HG03460 (cell line): ENCODE data around the gene DHX30.
A peak's percentile ranks its signal among the peaks of the same experiment; 100 is the strongest.
"Not testable (repeated sequence)": the region's sequence is repeated elsewhere in the genome, so short reads cannot be mapped to it uniquely, and the experiment has no call there.

ENCODE experiments used
- ATAC-seq: cut with Tn5 transposase; IDR thresholded peaks from one replicate; pipeline ENCODE4 v1.9.1; 2021; ENCODE audit not compliant: unreplicated experiment

DHX30 gene

DNA sequence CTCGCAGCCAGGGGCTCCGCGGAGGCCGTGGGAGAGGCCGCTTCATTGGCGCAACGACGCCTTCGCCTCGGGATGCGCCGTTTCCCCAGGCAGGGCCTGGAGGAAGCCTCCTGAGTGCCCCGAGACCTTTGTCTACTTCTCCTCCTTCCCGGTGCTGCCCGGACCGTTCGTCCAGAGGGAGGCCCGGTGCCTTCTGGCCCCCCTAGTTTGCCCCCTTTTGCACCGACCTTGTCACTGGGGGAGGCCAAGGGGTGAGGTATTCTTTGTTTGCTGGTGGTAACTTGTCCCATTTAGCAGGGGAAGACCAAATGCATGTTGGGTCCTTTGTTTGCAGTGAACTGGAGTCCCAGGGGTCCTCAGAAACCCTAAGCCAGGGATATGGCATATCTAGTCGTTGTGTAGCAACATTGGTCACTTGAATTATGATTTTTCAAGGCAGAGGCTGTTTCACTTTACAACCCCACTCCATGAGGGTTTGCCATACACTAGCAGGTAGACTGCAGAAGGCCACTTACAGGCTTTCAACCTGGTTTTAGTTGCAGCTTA, 615 bp downstream of the DHX30 start:
- ATAC-seq = no peak

DNA sequence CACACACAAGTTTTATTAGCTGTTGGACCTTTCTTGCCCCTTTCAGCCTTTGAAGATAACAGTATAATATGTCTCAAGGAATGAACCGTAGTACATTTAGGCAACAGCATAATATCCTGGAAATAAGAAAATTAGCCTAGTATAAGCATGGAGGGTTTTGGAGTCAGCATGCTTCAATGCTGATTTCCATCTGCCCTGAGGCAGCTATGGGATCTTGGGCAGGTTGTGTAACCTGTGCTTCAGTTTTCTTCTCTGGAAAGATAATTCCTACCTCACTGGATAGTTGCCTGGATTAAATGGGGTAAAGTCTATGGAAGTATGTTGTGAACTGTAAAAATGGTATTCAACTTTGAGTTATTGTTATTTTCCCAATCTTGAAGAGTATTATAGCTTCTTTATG, 1.6 kb downstream of the DHX30 start:
- no peak for ATAC-seq

DNA sequence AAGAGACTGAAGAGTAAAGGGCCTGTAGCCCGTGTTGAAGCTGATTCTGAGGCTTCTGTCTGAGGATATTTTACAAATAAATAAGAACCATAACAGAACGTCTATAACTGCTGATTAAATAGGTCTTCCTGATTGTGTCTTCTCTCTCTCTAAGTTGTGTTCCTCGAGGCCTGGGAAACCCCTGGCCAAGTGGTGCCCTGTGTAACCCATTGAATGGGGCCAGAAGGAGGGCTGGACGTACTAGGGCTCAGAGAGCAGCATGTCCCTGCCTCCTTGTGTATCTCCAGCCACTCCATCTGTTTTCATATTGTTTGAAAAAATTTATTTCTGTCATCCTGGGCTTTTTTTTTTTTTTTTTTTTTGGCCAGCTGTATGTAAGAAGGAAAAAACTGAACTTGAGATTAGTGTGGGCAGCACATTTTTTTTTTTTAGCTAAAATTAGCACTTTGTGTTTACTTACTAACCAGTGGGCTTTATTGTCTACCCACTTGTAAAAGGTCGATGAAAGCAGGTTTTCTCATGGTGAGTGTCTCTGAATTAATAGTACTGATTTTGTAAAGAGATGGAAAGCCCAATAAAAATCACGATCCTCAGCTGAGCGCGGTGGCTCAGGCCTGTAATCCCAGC, 10.7 kb downstream of the DHX30 start:
- ATAC-seq = no peak

DNA sequence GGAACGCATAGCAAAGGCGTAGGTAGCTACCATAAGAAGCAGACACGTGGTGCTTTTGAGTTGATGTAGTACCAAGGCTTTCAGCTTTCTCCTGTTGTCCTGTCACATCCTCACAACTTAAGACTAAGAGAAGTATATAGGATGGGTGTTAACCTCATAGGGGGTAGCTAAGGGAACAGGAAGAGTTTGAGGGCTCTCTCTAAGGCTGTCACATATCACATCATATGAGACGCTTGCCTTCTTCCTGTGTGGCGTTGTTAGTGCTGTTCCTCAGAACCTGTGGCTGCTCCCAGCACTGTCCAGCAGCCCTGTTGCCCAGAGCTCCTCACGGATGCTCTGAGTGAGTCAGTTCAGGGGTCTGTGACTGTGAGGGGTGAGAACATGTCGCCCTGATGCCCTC, 14.7 kb downstream of the DHX30 start:
- no peak for ATAC-seq

DNA sequence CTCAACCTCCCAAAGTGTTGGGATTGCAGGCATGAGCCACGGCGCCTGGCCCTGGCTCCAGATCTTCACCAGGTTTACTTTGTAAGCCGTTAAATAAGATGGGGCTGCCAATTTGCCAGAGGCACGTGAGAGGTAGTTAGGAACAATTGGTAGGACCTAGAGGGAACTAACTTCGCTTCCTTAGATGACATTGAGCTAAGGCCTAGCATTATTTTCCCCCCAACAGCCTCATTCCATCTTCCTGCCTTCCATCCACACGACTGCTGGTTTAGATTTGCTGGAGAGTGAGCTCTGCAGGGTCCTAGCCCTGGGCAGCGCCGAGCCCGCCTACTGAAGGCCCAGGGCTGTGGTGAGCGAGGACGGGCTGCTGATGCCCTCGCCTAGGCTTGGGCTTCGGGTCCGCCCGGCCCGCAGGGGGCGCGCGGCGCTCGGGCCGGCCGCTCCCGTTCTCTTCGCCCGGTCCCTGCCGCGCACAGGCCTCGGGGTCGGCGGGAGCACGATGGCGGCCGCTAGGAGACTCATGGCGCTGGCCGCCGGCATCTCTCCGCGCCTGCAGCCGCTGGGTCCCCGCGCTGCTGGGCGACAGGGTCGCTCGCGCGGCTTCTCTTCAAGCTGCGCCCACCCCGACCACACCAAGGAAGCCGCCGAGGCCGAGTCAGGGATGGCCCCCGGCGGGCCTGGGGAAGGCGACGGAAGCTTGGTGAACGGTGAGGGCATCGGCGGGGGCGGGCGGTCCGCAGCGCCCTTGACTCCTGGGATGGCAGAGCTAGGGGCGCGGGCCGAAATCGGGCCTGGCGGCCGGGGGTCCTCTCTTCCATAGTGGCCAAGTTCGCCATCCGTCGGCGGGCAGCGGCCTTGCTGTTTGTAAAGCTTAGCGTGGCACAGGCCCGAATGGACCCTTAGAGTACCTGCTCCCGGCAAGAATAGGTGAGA, 21.9 kb downstream of the DHX30 start:
- ATAC-seq = peak; percentile 85

DNA sequence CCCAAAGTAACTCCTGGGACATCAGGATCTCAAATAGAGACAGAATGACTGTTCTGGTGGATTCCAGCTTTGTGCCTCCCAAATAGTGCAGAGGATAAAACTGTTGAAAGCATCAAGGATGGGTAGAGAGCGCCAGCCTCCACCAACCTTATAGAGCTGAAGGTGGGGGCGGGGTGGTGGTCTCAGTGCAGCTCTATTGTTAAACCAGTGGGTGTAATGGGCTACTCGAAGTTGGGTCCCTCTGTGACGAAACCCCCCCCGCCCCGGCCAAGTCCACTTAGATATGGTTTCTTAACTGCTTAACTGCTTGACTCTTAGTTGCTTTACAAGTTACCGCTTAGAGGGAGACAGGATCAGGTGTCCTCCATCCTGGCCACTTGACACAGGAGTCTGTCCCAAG, 22.7 kb downstream of the DHX30 start:
- ATAC-seq = no peak

DNA sequence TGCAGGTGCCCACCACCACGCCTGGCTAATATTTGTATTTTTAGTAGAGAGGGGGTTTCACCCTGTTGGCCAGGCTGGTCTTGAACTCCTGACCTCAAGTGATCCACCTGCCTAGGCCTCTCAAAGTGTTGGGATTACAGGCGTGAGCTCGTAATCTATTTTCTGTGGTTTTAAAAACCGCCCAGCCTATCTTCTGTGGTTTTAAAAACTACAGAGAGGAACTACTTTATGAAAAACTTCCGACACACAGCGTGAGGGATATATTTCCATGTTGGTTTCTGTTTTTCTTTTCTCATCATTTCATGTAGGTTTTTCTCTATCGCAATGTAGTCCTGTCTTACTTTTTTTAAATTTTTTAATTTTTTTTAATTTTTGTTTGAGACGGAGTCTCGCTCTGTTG, 26.5 kb downstream of the DHX30 start:
- not testable (repeated sequence) for ATAC-seq

DNA sequence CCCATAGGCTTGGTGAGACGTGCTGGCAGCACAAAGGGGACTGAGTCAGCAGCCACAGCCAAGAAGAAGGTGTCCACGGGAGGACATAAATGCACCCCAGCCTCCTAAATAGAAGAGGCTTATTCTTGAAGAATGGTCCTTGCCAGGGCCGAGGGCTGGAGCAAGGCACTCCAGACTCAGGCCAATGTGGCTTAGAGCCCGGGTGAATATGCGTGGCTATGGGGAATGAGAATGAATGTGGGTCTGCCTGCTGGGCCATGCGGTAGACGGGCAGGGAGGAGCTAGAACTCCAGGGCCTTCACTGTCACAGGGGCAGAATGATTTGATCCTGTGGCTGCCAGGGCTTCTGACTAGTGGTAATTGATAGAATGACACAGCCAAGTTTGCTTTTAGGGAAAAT, 34.0 kb downstream of the DHX30 start:
- ATAC-seq = no peak

DNA sequence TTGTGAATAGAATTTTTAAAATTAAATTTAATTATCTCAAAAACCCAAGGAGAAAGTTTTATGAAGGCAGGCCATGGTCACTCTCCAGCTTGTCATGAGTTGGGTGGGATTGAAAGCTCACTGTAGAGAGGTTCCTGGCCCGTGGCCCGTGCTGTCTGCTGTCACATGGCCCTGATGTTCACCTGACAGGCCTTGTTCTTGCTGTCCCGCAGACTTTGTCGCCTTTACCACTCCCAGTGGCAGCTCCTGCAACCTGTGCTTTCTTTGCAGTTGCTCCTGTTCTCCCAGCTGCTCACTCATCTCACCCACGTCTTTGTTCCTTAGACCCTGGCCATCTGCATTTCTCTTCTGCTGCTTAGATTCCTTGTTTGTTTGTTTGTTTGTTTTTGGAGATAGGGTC, 35.6 kb downstream of the DHX30 start:
- ATAC-seq = no peak

DNA sequence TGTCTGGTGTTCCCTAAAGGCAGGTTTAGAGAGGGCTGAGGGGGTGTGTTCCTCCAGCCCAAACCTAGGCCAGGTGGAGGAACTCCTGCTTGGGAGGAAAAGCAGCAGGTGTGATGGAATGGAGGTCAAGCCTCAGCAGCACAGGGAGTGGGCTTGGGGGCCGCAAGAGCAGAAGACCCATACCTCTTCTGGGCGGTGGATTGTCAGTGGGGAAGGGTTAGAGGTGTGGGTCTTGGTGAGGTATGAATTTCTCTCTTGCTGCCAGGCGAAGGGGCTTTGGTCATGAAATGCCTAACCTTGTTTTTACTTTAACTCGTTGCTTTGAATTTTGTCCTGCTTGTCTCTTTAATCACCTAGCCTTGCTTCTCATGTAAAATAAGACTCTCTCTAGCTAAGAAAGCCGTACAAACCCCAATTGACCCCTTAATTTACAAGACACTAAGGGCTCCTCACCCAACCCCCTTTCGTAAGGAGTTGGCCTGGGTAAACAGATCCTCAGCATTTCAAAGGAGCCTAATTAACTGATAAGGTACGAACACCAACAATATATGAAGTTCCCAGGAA, 38.9 kb downstream of the DHX30 start:
- ATAC-seq = no peak

DNA sequence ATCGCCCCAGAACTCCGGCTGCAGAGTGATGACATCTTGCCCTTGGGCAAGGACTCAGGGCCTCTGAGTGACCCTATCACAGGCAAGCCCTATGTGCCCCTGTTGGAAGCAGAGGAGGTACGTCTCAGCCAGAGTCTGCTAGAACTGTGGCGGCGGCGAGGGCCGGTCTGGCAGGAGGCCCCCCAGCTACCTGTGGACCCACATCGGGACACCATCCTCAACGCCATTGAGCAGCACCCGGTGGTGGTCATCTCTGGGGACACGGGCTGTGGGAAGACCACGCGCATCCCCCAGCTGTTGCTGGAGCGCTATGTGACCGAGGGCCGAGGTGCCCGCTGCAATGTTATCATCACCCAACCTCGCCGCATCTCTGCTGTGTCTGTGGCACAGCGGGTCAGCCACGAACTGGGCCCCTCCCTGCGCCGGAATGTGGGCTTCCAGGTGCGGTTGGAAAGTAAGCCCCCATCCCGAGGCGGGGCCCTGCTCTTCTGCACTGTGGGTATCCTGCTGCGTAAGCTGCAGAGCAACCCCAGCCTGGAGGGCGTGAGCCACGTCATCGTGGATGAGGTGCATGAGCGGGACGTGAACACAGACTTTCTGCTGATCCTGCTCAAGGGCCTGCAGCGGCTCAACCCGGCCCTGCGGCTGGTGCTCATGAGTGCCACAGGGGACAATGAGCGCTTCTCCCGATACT, 43.4 kb downstream of the DHX30 start:
- no peak for ATAC-seq

DNA sequence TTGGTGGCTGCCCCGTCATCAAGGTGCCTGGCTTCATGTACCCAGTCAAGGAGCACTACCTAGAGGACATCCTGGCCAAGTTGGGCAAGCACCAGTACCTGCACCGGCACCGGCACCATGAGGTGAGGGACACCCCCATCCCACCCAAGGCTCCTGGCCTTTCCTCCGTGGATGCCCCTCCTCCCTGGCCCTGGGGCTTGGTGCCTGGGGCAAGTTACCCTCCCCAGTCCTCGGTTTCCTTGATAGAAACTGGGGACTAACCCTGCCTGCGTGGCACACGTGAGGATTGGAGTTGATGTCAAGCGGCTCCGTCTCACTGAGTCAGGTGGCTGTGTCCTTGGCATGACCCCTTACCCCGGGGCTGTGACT, 43.9 kb downstream of the DHX30 start:
- ATAC-seq = no peak

DNA sequence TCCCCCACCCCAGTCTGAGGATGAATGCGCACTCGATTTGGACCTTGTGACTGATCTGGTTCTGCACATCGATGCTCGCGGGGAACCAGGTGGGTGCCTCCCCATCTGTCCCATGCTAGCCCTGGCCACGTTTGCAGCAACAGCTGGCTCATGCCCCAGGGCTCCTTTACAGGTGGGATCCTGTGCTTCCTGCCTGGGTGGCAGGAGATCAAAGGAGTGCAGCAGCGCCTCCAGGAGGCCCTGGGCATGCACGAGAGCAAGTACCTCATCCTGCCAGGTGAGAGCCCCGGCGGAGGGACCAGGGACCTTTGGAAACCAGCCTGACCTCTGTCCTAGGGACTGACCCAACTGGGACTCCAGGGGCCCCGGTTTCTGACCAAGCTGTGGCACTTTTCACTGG, 44.3 kb downstream of the DHX30 start:
- ATAC-seq = no peak

DNA sequence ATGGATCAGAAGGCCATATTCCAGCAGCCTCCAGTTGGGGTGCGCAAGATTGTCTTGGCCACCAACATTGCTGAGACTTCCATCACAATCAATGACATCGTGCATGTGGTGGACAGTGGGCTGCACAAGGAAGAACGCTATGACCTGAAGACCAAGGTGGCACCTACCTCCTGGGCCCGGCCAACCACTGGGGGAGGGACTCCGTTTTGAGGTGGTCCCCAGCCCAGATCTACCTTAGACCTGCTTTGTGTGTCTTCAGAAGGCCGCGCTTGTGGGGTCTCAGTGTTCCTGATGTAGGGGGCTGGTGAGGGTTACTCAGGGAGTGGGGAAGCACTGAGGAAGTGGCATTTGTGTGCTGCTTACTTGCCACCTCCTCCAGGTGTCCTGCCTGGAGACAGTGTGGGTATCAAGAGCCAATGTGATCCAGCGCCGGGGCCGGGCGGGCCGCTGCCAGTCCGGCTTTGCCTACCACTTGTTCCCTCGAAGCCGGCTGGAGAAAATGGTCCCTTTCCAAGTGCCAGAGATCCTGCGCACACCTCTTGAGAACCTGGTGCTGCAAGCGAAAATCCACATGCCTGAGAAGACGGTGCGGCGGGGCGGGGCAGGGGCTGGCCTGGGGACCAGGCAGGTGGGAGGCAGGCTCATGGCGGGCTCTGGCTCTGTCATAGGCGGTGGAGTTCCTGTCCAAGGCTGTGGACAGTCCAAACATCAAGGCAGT, 45.0 kb downstream of the DHX30 start:
- no peak for ATAC-seq

DNA sequence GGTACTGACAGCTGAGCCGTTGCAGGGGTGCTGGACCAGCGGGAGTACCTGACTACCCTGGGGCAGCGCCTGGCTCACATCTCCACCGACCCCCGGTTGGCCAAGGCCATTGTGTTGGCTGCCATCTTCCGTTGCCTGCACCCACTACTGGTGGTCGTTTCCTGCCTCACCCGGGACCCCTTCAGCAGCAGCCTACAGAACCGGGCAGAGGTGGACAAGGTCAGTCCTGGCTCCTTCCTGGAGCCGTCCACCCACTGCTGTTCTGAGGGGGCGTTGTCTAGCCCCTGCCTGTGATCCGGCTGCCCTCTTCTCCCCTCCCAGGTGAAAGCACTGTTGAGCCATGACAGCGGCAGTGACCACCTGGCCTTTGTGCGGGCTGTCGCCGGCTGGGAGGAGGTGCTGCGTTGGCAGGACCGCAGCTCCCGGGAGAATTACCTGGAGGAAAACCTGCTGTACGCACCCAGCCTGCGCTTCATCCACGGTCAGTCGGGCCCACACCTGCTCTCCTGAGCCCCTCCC, 45.7 kb downstream of the DHX30 start:
- no peak for ATAC-seq

DNA sequence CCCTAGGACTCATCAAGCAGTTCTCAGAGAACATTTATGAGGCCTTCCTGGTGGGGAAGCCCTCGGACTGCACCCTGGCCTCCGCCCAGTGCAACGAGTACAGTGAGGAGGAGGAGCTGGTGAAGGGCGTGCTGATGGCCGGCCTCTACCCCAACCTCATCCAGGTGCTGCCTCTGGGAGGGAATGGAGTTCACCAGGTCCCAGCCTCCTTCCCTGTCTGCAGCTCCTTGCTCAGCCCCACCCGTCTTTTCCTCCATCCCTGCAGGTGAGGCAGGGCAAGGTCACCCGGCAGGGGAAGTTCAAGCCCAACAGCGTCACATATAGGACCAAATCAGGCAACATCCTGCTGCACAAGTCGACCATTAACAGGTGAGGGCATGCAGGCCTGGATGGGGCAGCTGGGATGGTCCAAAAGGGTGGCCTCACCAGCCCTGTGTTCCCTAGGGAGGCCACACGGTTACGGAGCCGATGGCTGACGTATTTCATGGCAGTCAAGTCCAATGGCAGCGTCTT, 46.3 kb downstream of the DHX30 start:
- no peak for ATAC-seq

DNA sequence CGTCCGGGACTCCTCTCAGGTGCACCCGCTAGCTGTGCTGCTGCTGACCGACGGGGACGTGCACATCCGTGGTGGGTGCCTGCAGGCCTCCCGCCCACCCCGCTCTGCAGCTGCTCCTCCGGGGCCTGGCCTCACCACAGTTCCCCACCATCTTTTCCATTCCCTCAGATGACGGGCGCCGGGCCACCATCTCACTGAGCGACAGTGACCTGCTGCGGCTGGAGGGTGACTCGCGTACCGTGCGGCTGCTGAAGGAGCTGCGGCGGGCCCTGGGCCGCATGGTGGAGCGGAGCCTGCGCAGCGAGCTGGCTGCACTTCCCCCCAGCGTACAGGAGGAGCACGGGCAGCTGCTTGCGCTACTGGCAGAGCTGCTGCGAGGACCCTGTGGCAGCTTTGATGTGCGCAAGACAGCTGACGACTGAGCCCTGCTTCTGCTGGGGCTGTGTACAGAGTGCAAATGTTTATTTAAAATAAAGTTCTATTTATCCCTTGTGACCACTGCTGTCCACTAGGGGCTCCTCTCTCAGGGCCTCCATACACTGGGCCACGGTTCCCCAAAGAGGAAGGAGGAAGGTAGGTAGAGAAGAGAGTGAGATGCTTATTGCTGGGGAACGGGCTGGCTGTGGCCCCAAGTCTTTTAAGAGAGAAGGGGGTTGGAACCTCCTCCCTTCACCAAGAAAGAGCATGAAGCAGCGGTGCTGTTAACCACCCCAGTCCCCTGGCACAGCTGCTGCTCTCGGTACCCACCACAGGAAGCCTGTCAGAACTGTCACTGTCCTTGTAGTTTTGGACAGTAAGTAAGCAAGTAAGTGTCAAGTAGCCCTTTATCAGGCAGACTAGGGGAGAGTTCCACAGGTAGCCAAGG, 47.0 kb downstream of the DHX30 start:
- ATAC-seq = no peak

DNA sequence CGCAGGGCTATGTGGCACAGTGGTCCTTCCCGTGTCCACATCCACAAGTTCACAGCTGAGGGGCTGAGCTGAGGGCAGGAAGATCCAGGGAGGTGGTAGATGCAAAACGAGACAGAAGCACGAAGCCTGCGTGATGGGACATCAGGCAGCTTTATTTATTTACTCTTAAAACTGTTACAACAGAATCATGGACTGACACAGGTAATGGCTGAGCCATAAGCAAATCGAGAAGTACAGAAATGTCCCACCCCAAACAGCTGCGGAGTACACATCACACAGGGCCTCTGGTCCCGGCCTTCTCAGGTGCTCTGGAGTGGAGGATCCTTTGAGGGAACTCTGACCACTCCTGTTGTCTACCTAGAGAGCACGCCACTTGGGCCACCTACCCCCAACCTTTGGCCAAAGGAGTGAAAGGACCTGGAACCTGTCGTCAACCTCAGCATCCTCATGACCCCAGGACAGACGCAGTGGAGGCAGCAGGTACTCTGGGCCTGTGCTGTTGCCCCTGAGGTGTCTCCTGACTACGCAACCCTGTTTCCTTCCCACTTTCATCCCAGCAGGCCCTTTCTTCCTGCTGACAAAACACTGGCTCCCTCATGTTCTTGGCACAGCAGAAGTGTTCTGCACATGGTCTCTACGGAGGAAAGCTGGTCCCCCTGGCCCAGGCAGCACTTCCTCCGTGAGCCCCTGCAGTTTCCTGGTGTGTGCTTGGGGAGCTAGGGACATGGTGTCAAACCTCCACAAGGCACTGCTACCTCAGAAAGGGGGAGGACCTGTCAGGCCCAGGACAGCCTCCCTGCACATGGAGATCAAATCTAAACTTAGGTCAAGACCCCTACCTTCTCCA, 47.8 kb downstream of the DHX30 start:
- no peak for ATAC-seq
